Spleen (tissue), 11 donors: Measurements from ENCODE around the gene ALKBH5. TPM values are rescaled to one million over a fixed set of nuclear protein-coding genes. Genes with fewer than 3 reads are reported as not detected.

Source experiments
- DNase-seq: peaks from one replicate; pipeline ENCODE4 v3.0.0-alpha.2; 2020
- H3K27ac ChIP-seq, 8 donors: fragments of 200-600 bp; sonication (generic) in 7 of 8; 1 replicate in 4 of 8; 2 replicates in 4 of 8; pipeline versions ENCODE4 v1.5.0 to v1.8.0; 2016 to 2021; ENCODE audit warnings: inconsistent platforms in 4 of 8, mild to moderate bottlenecking in 4 of 8, moderate library complexity in 1 of 8
- H3K27me3 ChIP-seq, 7 donors: fragments of 200-600 bp; sonication (generic) in 6 of 7; replicated peaks in 1 of 7; 1 replicate in 4 of 7; 2 replicates in 3 of 7; pipeline versions ENCODE4 v1.5.0 to v1.8.0; 2016 to 2021; ENCODE audit warnings: inconsistent platforms in 3 of 7, mild to moderate bottlenecking in 1 of 7
- H3K36me3 ChIP-seq, 6 donors: fragments of 200-600 bp; sonication (generic) in 5 of 6; 1 replicate in 4 of 6; 2 replicates in 2 of 6; pipeline versions ENCODE4 v1.5.0 to v1.8.0; 2016 to 2021; ENCODE audit warnings: inconsistent platforms in 2 of 6
- H3K4me1 ChIP-seq, 6 donors: fragments of 200-600 bp; sonication (generic) in 5 of 6; 1 replicate in 3 of 6; 2 replicates in 3 of 6; pipeline versions ENCODE4 v1.5.0 to v1.8.0; 2016 to 2021; ENCODE audit warnings: inconsistent platforms in 3 of 6
- H3K4me3 ChIP-seq, 8 donors: fragments of 200-600 bp; sonication (generic) in 7 of 8; 1 replicate in 4 of 8; 2 replicates in 4 of 8; pipeline versions ENCODE4 v1.5.0 to v1.8.0; 2016 to 2021; ENCODE audit warnings: inconsistent platforms in 4 of 8, mild to moderate bottlenecking in 4 of 8, moderate library complexity in 2 of 8
- H3K9me3 ChIP-seq, 8 donors: fragments of 200-600 bp; sonication (generic) in 7 of 8; 1 replicate in 4 of 8; 2 replicates in 4 of 8; pipeline versions ENCODE4 v1.5.0 to v1.8.0; 2016 to 2021; ENCODE audit warnings: inconsistent platforms in 4 of 8
- CTCF ChIP-seq, 11 experiments: fragments of 200-600 bp in 7 of 11; fragments of 450-650 bp in 4 of 11; sonication (generic) in 4 of 11; IDR thresholded peaks in 8 of 11; conservative IDR thresholded peaks in 3 of 11; 1 replicate in 7 of 11; 2 replicates in 4 of 11; pipeline versions ENCODE4 v1.4.0 to v1.8.0; 2016 to 2021; ENCODE audit warnings: antibody characterized with exemption in 11 of 11, inconsistent platforms in 4 of 11, mild to moderate bottlenecking in 1 of 11
- POLR2A ChIP-seq, 3 donors: fragments of 450-650 bp; IDR thresholded peaks; one replicate each; pipeline ENCODE4 v1.5.1; 2017; ENCODE audit warnings: antibody characterized with exemption in 3 of 3, mild to moderate bottlenecking in 1 of 3
- POLR2AphosphoS5 ChIP-seq, 3 donors: sonication (generic); formaldehyde crosslinking; IDR thresholded peaks; one replicate each; pipeline ENCODE4 v1.5.1; 2017; ENCODE audit warnings: antibody characterized with exemption in 3 of 3
- whole genome bisulfite sequencing, 5 donors: extraction: QIAGEN DNeasy Blood & Tissue Kit in 3 of 5; methylation state at CpG; one replicate each; pipeline versions ENCODE4 v1.1.5 to v1.1.7; 2013 to 2018; 5-methylcytosine and 5-hydroxymethylcytosine counted together
- intact Hi-C: fragments of 100-400 bp; cut with DNase I; formaldehyde crosslinking; loops from one replicate; pipeline ENCODE4 v1.15.0; 2023; ENCODE audit warnings: low total_unique reads
- polyA plus RNA-seq, 3 donors: library from polyadenylated mRNA; stranded (reverse); fragments of 200-250 nt; gene quantifications; one replicate each; pipeline ENCODE4 v1.2.1, GENCODE V29; 2013
- total RNA-seq, 7 donors: library from RNA; depleted of rRNA in 3 of 7; stranded (reverse); fragments of >200 nt in 3 of 7; fragmentation: NEBNext Ultra II Directional in 4 of 7; extraction: Animal tissue kit (Norgen Biotek cat#: 25700) in 4 of 7; gene quantifications; one replicate each; pipeline versions ENCODE4 v1.1.0 to v1.2.1, GENCODE V29; 2016 to 2021
- donor health status: healthy with polysubstance abuse.
- donor health status: DM: no; HTN: no; CAD: no; lungs with moderate emphysema.
- donor health status: DM: no; HTN: no; CAD: no.
- donor health status: Bipolar disorder and iron deficiency.
- donor health status: healthy.
- donor health status: DM: no; HTN: no; CAD: no.
- donor health status: DM: yes; HTN: yes; CAD: no.

Gene ALKBH5
- total and polyA plus RNA-seq, 10 donors, result 27.1 to 120 (median 94.3) TPM

DNA sequence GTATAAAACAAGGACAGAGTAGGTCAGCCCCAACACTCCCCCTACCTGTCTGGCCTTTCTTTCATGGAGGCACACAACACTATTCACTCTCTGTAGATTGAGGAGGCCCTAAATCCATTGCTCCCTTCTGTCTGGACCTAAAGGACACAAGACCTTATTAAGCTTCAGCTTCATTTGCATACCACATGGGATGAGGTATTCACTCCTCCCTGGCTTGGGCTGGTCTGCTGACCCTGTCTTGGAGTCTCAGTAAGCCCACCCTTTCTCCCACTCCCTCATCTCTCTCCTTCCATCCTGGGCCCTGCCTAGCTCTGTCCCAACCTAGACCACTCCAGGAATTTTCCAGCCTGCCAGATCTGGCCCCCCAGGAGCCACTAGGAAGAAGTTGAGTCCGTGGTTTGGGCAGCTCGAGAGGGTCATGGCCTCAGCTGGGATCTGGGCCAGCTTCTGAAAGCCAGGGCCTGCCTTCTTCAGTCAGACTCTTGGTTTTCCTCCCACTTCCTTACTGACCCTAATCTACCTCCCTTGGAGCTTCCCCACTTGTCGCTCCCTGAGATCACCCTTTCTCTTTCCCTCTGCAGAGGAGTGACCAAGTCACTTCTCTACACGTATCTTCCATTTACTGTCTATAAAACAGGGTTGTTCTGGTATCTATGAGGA is 35.3 kb downstream of the ALKBH5 start:
- no peaks in the 10 kb centered on the region for H3K36me3 ChIP-seq
- intact Hi-C loops, result loop anchor here (5.0 kb wide), 1 partner anchor 77 kb away; no protein-coding TSS in a partner anchor
- peaks cover 0 to 20% (median 9%) of the 10 kb centered on the region in 6 donors for H3K4me1 ChIP-seq
- no peak overlapping the region for H3K4me3 ChIP-seq
- TF ChIP-seq POLR2AphosphoS5 (IDR thresholded peaks at IDR 0.05), result no peak
- no peak for TF ChIP-seq POLR2A (IDR thresholded peaks at IDR 0.05)
- TF ChIP-seq CTCF (IDR thresholded peaks at IDR 0.05 in 8 of 11, conservative IDR thresholded peaks at IDR 0.05 in 3 of 11), result no peak
- no peaks in the 10 kb centered on the region for H3K9me3 ChIP-seq
- H3K27me3 ChIP-seq, result no peaks in the 10 kb centered on the region
- DNase-seq, result no peak
- 35 to 55% (median 44%) methylated on average over 4 of the region's 4 CpGs for WGBS, 5 donors
- peak overlapping the region in 1 of 8 donors; percentile 16 for H3K27ac ChIP-seq

DNA sequence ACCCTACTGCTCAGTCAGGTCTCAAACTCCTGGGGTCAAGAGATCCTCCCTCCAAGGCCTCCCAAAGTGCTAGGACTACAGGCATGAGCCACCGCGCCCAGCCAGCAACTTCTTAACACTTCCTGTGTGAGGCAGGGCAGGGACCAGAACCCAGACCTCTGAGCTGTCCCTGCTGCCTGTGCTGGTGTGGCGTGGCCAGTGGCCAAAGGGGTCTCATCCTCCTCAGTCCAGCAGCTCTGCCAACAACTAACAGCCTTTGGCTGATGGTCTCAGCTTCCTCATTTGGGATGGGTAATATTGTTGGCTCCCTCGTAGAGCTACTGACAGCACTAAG is 40.4 kb downstream of the ALKBH5 start:
- Histone ChIP-seq H3K27me3 (no peaks in the 10 kb centered on the region), H3K4me3 (no peak overlapping the region), H3K27ac (no peak overlapping the region), H3K9me3 (no peaks in the 10 kb centered on the region), H3K36me3 (no peaks in the 10 kb centered on the region), H3K4me1 (peaks cover 3 to 38% (median 23%) of the 10 kb centered on the region in 6 donors)
- DNase-seq, result no peak
- TF ChIP-seq POLR2AphosphoS5 (IDR thresholded peaks at IDR 0.05) (no peak), POLR2A (IDR thresholded peaks at IDR 0.05) (no peak), CTCF (IDR thresholded peaks at IDR 0.05 in 8 of 11, conservative IDR thresholded peaks at IDR 0.05 in 3 of 11) (no peak)
- 79 to 91% (median 86%) methylated on average over 4 of the region's 4 CpGs for WGBS, 5 donors
- intact Hi-C loops, result no loop called here

- Histone ChIP-seq H3K9me3 (no peaks in the 10 kb centered on the region), H3K4me1 (peaks cover 3 to 42% (median 20%) of the 10 kb centered on the region in 6 donors), H3K27me3 (no peaks in the 10 kb centered on the region), H3K27ac (peak overlapping the region in 5 of 8 donors; percentile 33 to 66 (median 55)), H3K36me3 (no peaks in the 10 kb centered on the region), H3K4me3 (peak overlapping the region in 6 of 8 donors; percentile 21 to 82 (median 56))
- DNase-seq, result no peak
- TF ChIP-seq POLR2AphosphoS5 (IDR thresholded peaks at IDR 0.05) (no peak), CTCF (IDR thresholded peaks at IDR 0.05 in 8 of 11, conservative IDR thresholded peaks at IDR 0.05 in 3 of 11) (no peak), POLR2A (IDR thresholded peaks at IDR 0.05) (no peak)
- intact Hi-C loops, result no loop called here
- 55 to 66% (median 59%) methylated on average over 22 to 23 of the region's 23 CpGs for WGBS, 5 donors
These were observed 40.9 kb downstream of the ALKBH5 start for GRCh38 chr17:18224387-18225120.

DNA sequence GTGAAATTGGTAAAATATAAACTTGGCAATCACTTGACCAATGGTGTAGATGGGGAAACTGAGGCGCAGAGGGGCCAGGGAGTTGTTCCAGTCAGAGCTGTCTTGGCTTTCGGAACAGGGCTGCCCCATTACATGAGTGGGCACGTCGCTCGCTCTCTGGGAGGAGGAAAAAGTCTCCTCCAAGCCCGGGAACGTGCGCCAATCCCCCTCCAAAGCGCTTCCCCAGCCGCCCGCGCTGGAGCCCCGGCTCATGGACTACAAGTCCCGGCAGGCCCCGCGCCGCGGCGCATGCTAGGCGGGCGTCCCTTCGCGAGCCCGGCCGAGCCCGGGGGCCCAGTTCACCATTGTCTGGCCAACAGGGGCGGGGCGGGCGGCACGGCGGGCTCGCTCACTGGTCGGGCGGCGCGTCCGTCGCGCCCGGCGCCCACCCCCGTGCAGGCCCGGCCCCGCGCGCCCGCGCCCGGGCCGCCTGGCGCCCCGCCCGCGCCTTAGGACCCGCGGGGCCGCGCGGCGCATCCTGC is 41.6 kb downstream of the ALKBH5 start, which contains the start of gene LLGL1:
Gene LLGL1, plus strand, starts transcription at position 515 of the 521 bp plus-strand sequence. CDS start 48 bp downstream, outside the sequence.
- 1 to 4% (median 1%) methylated on average over 5 to 60 of the region's 60 CpGs for WGBS, 5 donors
- Histone ChIP-seq H3K27me3 (no peaks in the 10 kb centered on the region), H3K27ac (peak within 1 kb of the TSS in 6 of 8 donors; percentile 9 to 86 (median 59)), H3K4me3 (peak within 1 kb of the TSS; percentile 31 to 82 (median 55)), H3K9me3 (no peaks in the 10 kb centered on the region), H3K4me1 (peaks cover 3 to 42% (median 20%) of the 10 kb centered on the region in 6 donors), H3K36me3 (no peaks in the 10 kb centered on the region)
- intact Hi-C loops, result no loop called here
- no peak for TF ChIP-seq POLR2A (IDR thresholded peaks at IDR 0.05)
- peak; percentile 43 to 85 (median 58) for TF ChIP-seq POLR2AphosphoS5 (IDR thresholded peaks at IDR 0.05)
- TF ChIP-seq CTCF (IDR thresholded peaks at IDR 0.05 in 8 of 11, conservative IDR thresholded peaks at IDR 0.05 in 3 of 11), result peak in 1 of 11 experiments; percentile 16
- peak; percentile 99 for DNase-seq
